ENCODE measurements around the gene LTBP2.

Gene LTBP2

DNA sequence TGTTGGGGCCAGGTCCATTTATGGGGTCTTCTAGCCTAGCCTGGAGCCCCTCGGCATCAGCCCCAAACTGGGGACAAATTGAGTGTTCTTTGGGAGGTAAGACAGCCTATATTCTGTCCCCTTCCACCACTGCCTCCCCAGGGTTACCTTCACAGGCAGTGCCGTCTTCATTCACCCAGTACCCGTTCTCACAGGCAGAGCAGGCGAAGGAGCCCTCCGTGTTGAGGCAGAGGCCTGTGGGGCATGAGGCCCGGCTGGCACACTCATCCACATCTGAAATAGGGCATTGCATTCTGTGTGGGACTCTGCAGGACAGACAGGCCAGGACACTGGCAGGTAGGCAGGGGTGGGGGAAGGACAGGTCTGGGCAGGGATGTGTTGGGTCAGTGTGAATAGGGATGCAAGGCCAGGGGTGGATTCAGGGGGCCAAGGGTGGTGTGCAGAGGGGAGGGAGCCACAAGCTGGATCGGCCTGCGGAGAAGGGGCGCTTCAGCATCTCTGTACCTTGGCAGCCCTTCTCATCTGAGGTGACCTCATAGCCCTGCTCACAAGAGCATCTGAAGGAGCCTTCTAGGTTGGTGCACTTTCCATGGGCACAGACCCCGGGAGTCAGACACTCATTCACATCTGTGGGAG, 102.3 kb downstream of the LTBP2 start:
- no peak for DNase-seq (ENCODE audit: low read depth in 1 of 2, low spot score in 1 of 2)

DNA sequence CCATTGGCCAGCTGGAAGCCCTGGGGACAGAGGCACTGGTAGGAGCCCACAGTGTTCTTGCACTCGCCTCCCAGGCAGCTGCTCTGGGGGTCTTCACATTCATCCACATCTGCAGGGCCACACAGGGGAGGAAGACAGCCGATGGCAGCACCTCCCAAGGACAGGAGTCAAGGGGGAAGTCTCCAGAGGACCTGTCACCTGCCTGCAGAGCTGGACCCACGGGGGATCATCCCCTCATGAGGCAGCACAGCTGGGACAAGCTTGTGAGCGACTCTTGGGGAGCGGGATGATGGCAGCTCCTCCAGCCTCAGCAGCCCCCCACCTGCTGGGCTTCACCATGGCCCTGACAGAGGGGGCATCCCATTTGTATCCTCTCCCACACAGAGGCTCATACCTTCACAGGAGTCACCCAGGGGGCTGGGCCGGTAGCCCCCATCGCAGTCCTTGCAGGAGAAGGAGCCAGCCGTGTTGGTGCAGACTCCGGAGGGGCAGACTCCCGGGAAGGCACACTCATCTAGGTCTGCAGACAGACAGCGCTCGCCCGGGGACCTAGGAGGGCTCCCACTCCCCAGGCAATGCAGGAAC, 103.1 kb downstream of the LTBP2 start:
- DNase-seq (ENCODE audit: low read depth in 1 of 2, low spot score in 1 of 2), result no peak

DNA sequence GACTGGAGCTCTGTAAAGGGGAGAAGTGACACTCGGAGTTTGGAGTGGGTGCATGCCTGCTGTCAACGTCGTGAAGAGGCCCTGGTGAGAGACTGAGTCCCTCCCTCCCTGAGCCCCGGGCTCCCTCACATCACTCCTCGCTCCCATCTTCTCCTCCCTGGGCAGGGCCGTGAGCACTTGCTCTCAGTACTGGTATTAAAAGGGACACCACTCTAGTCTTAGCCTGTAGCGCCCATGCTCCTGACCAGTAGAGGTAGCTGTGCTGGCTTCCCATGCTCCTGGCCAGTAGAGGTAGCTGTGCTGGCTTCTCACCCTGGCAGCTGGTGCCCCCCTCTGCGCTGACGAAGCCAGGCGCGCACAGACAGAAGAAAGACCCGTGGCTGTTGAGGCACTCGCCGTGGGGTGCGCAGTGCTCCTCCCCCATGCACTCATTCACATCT, 103.7 kb downstream of the LTBP2 start:
- DNase-seq (ENCODE audit: low read depth in 1 of 2, low spot score in 1 of 2), result no peak

DNA sequence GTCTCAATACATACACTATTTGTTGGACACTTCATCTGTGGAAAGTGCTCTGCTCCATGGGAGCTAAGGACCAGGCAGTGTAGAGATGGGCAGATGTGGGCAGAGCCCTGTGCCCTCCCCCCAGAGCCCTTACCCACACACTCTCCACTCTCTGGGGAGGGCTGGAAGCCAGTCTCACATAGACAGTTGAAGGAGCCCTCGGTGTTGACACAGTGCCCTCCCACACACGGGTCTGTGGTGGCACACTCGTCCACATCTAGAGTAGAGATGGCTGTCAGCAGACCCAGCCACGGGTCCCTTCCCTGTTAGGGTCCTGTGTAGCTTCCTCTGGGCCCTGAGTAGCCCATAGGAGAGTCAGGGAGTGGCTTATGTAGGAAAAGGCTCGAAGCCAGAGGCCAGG, 104.2 kb downstream of the LTBP2 start:
- DNase-seq (ENCODE audit: low read depth in 1 of 2, low spot score in 1 of 2), result no peak

DNA sequence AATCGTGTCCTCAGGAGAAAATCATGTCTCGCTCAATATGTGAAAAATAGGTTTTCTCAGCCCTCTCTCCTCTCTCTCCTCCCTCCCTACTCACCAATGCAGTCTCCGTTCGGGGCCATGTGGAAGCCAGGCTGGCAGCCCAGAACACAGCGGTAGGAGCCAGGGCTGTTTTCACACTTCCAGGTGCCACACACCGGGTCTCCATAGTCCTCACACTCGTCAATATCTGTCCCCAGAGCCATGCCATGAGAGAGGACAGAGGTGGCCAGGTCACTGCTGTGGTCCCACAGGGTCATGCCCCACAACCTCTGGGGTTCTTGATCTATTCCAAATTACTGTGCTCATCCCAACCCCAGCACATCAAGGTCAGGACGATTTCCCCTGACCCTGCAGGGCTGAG, 105.0 kb downstream of the LTBP2 start:
- DNase-seq (ENCODE audit: low read depth in 1 of 2, low spot score in 1 of 2), result no peak

DNA sequence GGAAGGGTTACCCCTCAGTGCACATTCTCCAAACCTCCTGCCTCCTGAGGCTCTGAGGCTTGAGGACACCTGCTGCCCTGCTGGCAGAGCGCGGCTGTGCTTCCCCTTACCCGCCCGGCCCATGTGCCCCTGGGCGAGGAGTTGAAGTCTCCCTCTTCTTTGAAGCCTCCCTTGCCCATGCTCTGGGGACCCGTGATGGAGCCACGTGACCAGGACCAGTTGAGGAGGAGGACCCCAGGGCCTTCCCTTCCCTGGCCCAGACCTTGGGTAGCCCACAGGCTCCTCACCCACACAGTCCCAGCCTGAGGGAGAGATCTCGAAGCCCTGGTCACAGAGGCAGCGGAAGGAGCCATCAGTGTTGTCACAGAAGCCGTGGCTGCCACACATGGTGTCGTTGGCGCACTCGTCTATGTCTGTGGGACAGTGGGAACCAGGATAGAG, 105.6 kb downstream of the LTBP2 start:
- DNase-seq (ENCODE audit: low read depth in 1 of 2, low spot score in 1 of 2), result no peak

DNA sequence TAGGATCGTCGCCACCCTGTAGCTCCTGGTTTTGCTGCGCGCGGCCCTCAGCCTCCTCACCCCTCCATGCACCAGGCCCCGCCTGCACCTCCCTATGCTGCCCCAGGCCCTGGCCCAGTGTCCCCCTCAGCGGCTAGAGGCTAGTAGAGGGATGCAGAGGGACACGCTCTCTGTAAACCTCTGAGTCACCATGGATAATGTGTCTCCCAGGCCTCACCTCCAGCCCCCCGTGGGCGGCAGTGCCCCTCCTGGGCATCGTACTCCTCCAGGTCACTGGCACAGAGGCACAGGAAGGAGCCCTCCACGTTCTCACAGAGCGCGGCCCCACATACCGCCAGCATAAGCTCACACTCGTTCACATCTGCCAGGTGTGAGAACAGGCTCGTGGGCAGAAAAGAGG, 106.2 kb downstream of the LTBP2 start:
- no peak for DNase-seq (ENCODE audit: low read depth in 1 of 2, low spot score in 1 of 2)

DNA sequence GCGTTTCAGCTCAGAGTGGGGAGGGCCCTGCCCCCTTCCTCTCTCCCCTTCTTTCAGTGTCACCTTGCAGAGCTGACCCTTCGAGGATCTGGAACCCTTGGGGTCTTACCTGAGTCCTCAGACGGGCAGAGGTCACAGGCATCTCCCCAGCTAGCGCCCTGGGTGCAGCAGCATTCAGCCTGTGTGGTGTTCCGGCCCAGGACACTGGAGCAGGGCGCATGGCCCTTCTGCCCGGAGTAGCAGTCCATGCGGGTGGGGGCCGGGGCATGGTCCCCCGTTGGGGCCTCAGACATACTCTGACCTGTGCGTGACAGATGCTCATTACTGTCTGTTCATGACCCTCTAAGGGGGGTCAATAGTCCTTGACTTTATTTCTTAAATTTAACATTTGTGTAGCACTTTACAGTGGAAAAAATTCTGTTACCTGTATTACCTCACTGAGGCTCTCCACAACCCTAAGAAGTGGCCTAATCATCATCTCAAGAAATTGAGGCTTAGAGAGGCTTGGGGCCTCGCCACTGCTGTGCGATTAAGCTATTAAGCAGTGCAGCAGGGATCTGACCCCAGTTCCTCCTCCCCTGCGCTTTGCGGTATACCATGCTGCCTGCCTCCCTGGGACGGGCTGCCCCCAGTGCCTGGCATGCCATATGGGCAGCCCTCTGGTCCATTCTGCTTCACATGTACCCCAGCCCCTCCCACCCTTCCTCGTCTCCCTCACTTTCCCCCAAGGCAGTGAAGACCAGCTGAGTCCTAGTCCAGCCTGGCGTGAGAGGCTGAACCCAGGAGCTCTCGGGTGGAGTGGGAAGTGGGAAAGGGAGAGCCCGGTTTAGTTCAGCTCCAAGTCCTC, 106.9 kb downstream of the LTBP2 start:
- no peak for DNase-seq (ENCODE audit: low read depth in 1 of 2, low spot score in 1 of 2)

DNA sequence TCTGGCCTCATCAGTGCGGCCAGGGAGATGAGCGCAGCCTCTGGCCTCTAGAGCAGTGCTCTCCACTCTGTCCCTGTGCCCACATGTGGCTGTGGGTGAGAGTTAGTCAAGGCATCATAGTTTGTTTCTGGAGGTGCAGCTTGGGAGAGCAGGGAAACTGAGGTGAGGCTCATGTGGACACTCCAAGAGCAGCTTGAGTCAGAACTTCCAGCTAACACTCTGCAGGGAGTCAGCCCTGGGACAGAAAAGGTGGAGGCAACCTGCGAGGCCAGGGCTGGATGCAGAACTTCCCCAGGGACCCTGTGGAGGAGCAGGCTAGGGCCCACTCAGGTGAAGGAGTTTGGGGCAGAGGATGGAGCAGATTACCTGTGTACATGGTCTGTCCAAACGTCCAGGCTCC, 107.6 kb downstream of the LTBP2 start:
- DNase-seq (ENCODE audit: low read depth in 1 of 2, low spot score in 1 of 2), result no peak

DNA sequence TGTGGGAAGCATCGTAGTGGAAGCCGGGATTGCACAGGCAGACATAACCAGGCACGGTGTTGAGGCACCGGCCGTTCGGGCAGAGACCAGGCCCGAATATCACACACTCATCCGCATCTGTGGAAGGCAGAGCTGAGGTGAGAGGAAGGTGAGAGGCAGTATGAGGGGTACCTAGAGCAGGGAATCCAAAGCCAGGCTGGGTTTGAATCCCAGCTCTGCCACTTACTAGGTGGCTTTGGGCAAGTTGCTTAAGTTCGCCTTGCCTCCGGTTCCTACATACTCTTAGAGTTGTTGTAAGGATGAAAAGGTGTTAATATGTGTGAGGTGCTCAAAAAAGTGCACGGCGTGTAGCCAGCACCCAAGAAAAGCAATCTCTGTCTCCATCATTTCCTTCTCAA, 108.1 kb downstream of the LTBP2 start:
- no peak for DNase-seq (ENCODE audit: low read depth in 1 of 2, low spot score in 1 of 2)

DNA sequence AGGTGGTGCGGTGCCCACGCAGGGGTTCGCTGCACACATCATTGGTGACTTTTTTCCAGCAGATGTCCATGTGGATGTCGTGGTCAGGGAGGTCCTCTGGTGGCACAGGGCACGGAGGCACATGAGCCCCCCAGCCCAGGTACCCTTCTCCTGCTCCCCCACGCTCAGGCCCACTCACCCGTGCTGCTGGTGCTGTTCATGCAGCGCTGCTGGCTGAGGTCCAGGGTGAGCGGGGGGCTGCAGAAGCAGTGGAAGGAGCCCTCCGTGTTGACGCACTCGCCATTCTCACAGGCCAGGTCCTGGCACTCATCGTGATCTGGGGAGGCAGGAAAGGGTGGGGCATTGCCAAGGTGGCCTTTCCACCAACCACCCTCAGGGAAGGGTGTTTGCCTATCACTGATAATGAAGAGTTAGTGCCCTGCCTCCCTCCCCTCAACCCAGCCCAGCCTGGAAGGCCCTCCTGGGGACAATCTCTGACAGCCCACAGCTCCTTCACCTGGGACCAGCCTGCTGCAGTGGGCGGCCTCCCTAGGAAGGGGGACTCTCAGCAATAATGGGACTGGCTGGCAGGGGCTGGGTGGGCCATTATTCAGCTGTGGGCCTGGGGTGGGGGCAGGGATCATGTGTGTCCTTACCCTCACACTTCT, 108.6 kb downstream of the LTBP2 start:
- DNase-seq (ENCODE audit: low read depth in 1 of 2, low spot score in 1 of 2), result no peak

DNA sequence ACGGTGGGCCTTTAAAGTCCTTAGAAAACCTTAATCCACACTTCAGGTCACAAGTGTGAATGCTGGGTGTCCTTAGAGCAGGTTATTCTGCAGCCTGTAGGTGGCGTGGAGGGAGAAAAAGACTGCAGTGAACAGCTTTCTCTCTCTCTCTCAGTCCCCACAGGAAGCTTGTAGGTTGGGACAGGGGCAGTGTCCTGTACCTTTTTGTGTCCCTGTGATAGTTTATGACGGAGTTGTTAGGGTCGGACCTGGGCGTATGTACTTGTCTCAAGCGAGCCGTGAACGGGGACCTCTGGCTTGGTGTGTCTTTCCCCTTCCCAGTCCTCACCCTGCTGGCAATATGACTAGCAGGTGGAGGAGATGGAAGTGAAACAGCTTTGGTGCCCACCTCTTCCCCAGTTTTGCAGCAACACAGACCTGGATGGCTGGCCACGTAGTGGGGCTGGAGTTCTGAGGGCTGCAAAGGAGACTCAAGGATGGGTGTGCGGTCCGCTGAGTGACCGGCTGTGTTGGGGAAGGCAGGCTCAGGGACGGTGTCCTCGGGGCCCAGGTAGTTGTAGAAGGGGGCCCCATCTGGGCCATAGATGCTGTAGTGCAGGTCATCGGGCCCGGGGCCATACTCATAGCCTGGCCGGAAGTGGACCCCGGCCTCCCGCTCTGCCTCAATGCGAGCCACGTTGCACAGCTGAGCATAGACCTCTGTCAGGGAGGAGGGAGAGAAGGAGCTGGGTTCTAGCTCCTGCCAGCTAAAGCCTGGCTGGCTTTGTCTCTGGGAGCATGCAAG, 109.6 kb downstream of the LTBP2 start:
- no peak for DNase-seq (ENCODE audit: low read depth in 1 of 2, low spot score in 1 of 2)

DNA sequence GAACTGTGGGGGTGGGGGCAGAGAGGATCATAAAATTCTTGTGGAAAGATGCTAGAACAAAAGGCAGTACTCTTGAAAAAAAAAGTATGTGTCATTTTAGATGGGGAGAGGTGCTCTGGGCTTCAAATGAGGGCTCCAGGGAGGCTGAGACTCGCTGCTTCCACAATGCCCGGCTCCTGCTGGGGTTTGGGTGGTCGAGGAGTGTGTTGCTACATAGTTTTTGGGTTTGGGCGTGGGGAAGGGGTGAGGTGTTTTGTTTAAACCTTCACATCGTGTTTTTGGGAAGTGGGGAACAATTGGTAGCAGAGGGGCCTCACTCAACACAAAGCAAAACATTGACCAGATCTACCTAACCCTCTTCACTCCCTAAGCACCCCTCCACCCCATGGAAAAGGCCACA, 110.3 kb downstream of the LTBP2 start:
- DNase-seq (ENCODE audit: low read depth in 1 of 2, low spot score in 1 of 2), result no peak

DNA sequence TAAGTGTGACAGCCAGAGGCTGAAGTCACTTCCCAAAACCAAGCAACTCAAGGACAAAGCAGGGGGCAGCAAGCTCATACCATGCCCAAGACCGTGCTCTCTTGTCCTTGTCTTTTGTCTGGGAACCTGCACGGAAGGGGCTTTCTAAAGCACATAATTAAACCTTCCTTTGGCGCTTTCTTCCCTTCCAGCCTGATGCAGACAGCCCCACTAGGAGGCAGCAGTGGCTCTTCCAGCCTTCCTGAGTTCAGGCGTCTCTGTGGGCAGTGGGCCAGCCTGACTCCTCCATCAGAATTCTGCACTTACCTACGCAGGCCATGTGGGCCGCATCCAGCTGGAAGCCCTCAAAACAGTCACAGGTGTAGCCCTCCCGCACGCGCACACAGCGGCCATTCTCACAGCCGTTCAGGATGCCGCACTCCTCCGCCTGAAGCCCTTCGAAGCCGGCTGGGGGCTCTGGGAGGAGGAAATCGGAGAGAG, 110.9 kb downstream of the LTBP2 start:
- no peak for DNase-seq (ENCODE audit: low read depth in 1 of 2, low spot score in 1 of 2)

DNA sequence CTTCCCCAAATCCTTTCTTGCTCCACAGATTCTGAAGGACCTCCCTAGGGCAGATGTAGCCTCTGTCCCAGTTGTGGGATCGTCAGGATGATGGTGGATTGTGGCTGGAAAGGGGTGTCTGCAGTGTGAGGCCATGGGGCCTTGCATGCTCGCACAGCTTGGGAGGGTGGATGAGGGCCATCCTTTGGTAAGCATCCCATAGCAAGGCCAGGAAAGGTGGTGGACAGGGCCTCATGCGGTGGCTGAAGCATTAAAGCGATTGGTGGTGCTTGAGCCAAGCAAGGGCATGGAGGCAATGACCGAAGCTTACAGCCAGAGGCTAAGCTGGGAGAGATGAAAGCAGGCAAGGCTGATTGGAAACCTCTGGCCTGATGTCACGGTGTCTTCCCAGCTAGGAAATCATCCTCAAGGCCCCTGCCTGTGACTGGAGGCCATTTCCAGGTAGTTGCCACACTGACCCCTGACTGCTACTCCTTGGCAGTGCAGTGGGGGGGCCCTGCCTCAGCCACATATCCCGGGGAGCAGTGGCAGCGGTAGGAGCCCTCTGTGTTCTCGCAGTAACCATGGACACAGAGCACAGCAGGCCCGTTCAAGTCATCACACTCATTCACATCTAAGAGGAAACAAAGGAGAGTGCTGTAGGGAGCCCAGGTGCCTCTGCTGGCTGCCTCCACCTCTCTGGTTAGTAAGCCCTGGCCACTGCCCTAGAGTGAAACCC, 111.5 kb downstream of the LTBP2 start:
- DNase-seq (ENCODE audit: low read depth in 1 of 2, low spot score in 1 of 2), result no peak

DNA sequence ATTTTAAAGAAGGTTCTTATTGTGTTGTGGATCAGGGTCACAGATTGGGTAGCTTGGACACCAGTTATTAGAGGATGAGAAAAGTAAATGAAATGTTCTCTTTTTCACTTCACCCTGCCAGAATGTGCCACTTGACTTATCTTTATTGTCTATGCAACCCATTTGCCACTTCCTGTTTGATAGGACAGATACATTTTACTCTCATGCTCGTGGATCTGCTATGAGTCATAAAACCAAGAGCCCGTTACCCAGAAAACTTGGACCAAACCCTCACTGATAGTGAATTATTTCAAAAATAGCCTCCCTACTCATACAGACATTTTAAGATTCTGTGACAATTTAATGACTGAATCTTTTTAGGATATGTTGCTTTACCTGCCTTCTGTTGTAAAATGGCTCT, 116.7 kb downstream of the LTBP2 start:
- no peak for DNase-seq (ENCODE audit: low read depth in 1 of 2, low spot score in 1 of 2)

DNA sequence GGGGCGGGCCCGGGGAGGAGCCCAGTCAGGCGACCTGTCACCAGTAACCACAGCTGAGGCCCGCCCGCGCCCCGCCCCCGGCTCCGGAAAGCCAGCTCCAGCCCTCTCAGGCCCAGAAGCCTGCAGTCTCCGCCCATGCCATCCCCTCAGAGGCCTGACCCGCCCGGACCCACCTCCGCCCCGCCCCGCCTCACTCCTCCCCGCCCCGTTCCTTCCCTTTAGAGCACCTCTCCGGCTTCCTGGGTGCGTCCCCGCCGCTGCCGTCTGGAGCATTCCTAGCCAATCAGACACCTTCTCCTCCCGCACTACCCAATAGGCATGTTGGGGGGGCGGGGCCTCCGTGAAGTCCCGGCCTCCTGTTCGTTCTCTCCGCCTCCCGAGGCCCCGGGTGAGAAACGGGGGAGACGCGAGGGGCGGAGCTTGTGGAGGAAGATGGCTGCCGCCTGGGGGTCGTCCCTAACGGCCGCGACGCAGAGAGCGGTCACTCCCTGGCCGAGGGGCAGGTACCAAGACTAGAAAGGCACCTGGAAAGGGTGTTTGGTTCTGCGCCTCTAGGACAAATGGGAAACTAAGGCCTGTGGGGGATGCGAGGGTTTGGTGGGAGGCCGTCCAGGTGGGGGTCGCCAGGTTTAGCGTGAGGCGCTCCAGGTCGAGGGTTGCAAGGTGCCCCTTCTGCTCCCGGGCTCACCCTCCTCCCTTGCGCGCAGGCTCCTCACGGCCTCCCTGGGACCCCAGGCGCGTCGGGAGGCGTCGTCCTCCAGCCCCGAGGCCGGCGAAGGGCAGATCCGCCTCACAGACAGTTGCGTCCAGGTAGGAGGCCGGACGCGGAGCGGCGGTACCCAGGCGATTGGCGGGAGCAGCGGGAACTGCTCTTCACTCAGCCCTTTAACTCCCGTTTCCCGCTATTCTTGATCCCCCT, 118.4 kb downstream of the LTBP2 start, which contains the start of gene ISCA2:
TSS of gene ISCA2 (plus strand) at position 423 of the 919 bp plus-strand sequence. CDS start at position 433, 10 bp downstream.
- DNase-seq (ENCODE audit: low read depth in 1 of 2, low spot score in 1 of 2), result peak; percentile 99

DNA sequence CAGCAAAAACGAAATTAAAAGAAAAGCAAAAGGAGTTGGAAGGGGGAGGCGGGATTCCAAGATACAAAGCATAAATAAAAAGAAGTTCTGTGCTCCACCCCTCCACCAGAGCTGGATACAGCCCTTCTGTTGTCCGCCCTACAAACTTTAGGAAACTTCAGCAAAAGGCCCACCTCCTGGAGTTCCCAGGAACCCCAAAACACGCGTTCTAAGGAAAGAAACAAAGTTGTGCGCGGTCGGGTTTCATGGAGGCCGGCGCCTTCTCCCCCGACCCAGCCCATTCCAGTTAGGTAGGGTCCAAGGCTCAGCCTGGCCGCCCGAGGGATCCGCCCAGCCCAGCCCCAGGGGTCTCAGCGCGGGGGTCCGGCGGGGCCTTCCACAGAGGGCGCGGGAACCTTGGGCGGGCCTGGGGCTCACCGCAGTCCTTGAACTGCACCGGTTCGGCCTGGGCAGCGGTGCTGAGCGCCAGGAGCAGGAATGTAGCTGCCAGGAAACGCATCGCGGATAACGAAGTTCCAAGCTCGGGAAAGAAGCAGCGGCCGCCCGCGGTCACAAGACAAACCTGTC, 119.2 kb downstream of the LTBP2 start, which contains the start of gene NPC2:
TSS of gene NPC2 (minus strand) at position 530 of the 567 bp plus-strand sequence. CDS start at position 499, 31 bp downstream.
- no peak for DNase-seq (ENCODE audit: low read depth in 1 of 2, low spot score in 1 of 2)
